ENCODE data around the gene CSTPP1.

Gene CSTPP1

GRCh38 chr11:46912526-46913150 is 23.9 kb upstream of the CSTPP1 start:
- H3K4me3 ChIP-seq (ENCODE audit: low read length), result no peak overlapping the region
- DNase-seq (ENCODE audit: low read depth), result no peak

DNA sequence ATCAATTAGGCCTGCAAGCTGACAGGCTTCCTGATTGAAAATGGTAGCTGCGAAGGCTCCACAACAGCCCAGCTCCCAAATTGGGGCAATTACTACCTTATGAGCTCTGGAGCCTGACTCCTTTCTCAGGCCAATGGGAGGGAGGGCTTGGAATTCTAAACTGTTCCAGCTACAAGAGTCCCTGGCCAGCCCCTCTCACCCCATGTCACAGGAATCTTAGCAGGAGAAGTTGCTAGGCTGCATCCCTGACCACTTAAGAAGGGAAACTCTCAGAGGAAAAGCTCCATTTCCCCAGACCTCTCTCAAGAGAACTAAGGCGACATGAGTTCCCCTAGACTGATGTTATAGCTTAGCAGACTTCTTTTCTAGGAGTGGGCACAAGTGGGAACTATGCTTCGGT is 23.1 kb upstream of the CSTPP1 start:
- no peak for TF ChIP-seq CTCF (conservative IDR thresholded peaks at IDR 0.05; ENCODE audit: low read length)
- H3K4me3 ChIP-seq (ENCODE audit: low read length), result no peak overlapping the region

More at GRCh38 chr11:46912526-46913150, 23.9 kb upstream of the CSTPP1 start:
- TF ChIP-seq CTCF (conservative IDR thresholded peaks at IDR 0.05; ENCODE audit: low read length), result no peak

DNA sequence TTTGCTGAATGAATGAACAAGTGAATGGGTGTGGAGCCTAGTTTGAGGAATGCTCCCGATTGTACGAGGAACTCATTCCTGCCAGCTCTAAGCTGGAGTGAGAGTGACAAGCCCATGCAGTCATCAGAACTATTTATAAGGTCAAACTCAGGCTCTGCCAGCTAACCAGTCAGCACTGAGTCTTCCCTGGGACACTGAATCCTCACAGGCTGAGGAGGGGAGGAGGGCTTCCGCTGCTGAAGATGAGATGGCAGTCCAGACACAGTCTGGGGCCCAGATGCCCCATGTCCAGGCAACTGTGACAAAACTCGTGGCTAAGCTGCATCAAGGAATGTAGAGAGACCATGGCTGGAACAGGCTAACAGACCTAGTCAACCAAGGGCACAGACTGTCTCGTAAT is 22.2 kb upstream of the CSTPP1 start:
- no peak overlapping the region for H3K4me3 ChIP-seq (ENCODE audit: low read length)
- DNase-seq (ENCODE audit: low read depth), result peak; percentile 75
- no peak for TF ChIP-seq CTCF (conservative IDR thresholded peaks at IDR 0.05; ENCODE audit: low read length)

More for the DNA sequence above, 23.1 kb upstream of the CSTPP1 start:
- DNase-seq (ENCODE audit: low read depth), result no peak

DNA sequence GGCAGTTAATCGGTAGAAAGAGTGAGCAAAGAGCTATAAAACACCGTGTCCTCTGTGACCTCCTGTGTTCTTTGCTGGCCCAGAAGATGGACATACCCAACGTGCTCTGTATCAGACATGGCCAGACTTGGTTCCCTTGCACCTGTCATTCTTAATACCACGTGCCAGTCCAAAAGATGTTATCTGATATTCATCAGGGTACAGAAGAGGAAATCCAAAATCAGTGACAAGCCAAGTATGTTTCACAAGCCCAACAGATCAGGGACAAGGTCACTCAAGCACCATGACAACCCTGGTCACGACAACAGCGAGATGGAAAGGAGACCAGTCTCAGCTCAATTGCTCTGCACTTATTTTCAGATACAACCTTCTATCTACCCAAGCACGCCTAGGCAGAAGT is 21.7 kb upstream of the CSTPP1 start:
- TF ChIP-seq CTCF (conservative IDR thresholded peaks at IDR 0.05; ENCODE audit: low read length), result no peak
- H3K4me3 ChIP-seq (ENCODE audit: low read length), result no peak overlapping the region
- DNase-seq (ENCODE audit: low read depth), result no peak

GRCh38 chr11:46916286-46917108 is 20.1 kb upstream of the CSTPP1 start:
- DNase-seq (ENCODE audit: low read depth), result peak; percentile 79
- H3K4me3 ChIP-seq (ENCODE audit: low read length), result peak overlapping the region; percentile 65
- TF ChIP-seq CTCF (conservative IDR thresholded peaks at IDR 0.05; ENCODE audit: low read length), result peak; percentile 35

GRCh38 chr11:46917109-46917761 is 19.3 kb upstream of the CSTPP1 start:
- no peak for DNase-seq (ENCODE audit: low read depth)
- TF ChIP-seq CTCF (conservative IDR thresholded peaks at IDR 0.05; ENCODE audit: low read length), result no peak
- peak overlapping the region; percentile 65 for H3K4me3 ChIP-seq (ENCODE audit: low read length)

All from AG10803 (cell line).